Measurements from ENCODE around the gene NRGN. TPM values are rescaled to one million over a fixed set of nuclear protein-coding genes. Genes with fewer than 3 reads are reported as not detected.

The NRGN gene
- polyA plus RNA-seq (ENCODE audit: low read depth in 6 of 6), result 1 to 10 TPM; 1.3 to 8.3 (median 6.0) TPM

DNA sequence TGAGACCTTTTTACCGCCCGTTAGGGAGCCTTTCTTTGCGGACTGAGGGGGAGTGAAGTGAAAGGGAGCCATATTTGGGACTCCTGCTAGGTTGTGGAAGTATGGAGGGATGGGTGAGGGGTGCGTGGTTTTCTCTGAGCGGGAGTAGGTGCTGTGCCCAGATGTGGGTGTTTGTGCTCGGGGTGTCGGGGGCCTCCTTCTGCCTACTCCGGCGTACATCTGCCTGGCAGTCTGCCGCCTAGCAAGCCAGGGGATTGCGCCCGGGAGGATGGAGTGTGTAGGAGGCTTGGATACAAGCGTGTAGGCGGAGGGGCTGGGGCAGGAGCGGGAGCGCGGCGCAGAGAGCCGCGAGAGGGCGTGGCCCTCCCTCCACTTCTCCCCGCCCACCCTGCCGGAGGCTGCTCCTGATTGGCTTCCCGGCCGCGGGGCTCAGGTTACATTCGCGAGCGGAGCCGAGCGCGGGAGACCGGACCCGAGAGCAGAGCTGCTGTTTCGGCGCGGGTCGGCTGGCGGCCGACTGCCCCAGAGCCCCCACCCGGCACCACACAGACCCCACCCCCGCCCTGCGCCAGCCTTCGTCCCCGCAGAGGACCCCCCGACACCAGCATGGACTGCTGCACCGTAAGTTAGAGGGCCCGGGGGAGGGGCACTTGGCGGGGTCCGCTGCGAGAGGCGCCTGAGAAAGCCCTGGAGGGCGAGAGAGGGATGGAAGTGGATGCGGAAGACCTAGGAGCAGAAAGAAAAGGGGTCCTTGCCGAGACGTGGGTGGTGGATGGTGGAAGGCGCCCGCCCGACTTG is at the start of gene NRGN:
Gene NRGN, plus strand, starts transcription at position 464 of the 798 bp plus-strand sequence. Its CDS starts 143 bp downstream, at position 607.
- Mint-ChIP-seq H3K27ac (peak within 1 kb of the TSS in 4 of 6 donors; percentile 79 to 86 (median 82)), H3K4me1 (peaks cover 22 to 32% (median 28%) of the 10 kb centered on the region in 3 donors), H3K4me3 (peak within 1 kb of the TSS; percentile 84 to 95 (median 91)), H3K36me3 (no peaks in the 10 kb centered on the region), H3K27me3 (peaks cover 0 to 16% (median 7%) of the 10 kb centered on the region in 3 donors), H3K9me3 (no peaks in the 10 kb centered on the region)
- ATAC-seq (ENCODE audit: low read depth in 2 of 2) (peak; percentile 87 to 91), DNase-seq (peak; percentile 80)

DNA sequence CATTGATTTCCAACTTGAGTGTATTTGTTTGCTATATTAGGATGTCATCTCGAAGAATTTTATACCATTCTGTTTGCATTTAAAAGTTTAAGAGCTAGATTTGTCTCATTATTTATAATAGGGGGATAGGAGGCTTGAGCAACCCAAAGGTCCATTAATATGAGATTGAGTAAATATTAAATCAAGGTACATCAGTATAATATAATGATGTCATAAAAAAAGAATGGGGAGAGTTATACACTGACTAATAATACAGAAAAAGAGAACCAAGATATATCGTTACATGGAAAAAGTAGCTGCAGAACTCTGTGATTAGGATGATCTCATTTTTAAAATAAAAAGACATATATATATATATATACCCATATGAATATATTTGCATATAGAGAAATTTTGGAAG is 46.6 kb upstream of the NRGN start:
- peaks cover 0 to 4% (median 0%) of the 10 kb centered on the region in 3 donors for H3K27me3 Mint-ChIP-seq
- H3K4me1 Mint-ChIP-seq, result no peaks in the 10 kb centered on the region
- no peak for ATAC-seq (ENCODE audit: low read depth in 2 of 2)
- peaks cover 0 to 2% (median 0%) of the 10 kb centered on the region in 7 donors for H3K9me3 Mint-ChIP-seq
- H3K27ac Mint-ChIP-seq, result no peak overlapping the region
- H3K36me3 Mint-ChIP-seq, result no peaks in the 10 kb centered on the region
- no peak for DNase-seq
- no peak overlapping the region for H3K4me3 Mint-ChIP-seq

DNA sequence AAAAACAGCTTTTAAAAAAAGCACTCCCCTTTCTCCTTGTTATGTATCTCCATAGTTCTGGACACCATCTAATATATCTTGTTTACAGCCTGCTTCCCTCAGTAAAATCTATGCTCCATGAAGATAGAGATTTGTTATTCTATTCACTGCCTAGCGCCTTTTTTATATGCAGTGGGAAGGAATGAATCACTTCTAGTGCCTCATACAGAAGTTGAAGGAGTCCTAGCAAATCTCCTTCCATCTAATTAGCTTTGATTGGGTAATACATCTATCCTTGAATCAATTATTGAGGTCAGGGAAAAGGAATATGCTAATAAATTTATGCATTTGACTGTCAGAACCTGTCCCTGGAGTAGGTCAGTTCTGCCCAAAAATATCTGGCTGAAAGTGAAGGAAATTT is 40.2 kb upstream of the NRGN start:
- ATAC-seq (ENCODE audit: low read depth in 2 of 2), result no peak
- DNase-seq, result no peak
- Mint-ChIP-seq H3K9me3 (peaks cover 8 to 28% (median 14%) of the 10 kb centered on the region in 7 donors), H3K36me3 (peaks cover 8 to 14% of the 10 kb centered on the region in 2 donors), H3K4me3 (no peak overlapping the region), H3K27ac (peak overlapping the region in 1 of 6 donors; percentile 15), H3K4me1 (peaks cover 0 to 12% (median 5%) of the 10 kb centered on the region in 3 donors), H3K27me3 (peaks cover 0 to 22% (median 16%) of the 10 kb centered on the region in 3 donors)

DNA sequence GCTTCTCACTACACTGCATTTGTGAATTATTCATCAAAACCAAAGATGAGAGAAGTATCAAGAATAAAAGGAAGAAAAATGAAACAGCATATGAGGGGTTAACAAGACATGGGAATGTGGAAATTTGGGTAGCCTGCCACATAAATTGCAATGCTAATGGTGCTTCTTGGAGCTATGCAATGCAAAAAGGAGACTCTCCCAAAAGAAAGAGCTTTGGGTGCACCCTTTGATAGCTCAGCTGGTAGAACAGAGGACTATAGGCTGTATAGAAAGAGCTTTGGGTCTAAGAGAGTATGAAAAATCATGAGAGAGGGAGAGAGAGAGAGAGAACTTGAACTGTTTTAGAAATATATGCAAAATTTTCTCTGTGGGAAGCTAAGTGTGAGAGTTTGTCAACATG is 39.7 kb upstream of the NRGN start:
- H3K36me3 Mint-ChIP-seq, result peaks cover 8 to 14% of the 10 kb centered on the region in 2 donors
- no peak for DNase-seq
- peaks cover 8 to 28% (median 14%) of the 10 kb centered on the region in 7 donors for H3K9me3 Mint-ChIP-seq
- peaks cover 0 to 22% (median 16%) of the 10 kb centered on the region in 3 donors for H3K27me3 Mint-ChIP-seq
- no peak overlapping the region for H3K27ac Mint-ChIP-seq
- no peak overlapping the region for H3K4me3 Mint-ChIP-seq
- peaks cover 0 to 12% (median 5%) of the 10 kb centered on the region in 3 donors for H3K4me1 Mint-ChIP-seq
- no peak for ATAC-seq (ENCODE audit: low read depth in 2 of 2)

DNA sequence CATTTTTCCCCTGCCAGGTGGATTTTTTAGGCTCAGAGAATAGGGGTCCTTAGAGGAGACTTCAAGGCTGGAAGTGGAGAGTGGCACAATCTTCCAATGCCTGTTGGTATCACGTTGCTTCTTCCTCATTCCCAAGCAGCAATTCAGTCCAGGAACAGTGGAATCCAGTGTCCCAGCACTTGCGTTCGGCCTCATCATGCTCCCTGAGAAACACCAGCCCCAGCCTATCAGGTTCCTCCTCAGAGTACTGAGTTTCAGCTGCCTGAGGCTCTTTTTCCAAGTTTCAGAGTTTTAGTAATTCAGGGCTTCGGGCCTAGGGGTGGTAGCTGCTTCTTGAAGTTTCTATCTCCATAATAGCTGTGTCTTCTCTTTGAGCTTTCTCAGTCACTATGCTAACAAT is 31.9 kb upstream of the NRGN start:
- Mint-ChIP-seq H3K4me1 (no peaks in the 10 kb centered on the region), H3K27me3 (peaks cover 6 to 21% (median 8%) of the 10 kb centered on the region in 3 donors), H3K27ac (no peak overlapping the region), H3K4me3 (no peak overlapping the region), H3K36me3 (peaks cover 18 to 20% of the 10 kb centered on the region in 2 donors), H3K9me3 (peaks cover 8 to 18% (median 15%) of the 10 kb centered on the region in 7 donors)
- no peak for ATAC-seq (ENCODE audit: low read depth in 2 of 2)
- no peak for DNase-seq

DNA sequence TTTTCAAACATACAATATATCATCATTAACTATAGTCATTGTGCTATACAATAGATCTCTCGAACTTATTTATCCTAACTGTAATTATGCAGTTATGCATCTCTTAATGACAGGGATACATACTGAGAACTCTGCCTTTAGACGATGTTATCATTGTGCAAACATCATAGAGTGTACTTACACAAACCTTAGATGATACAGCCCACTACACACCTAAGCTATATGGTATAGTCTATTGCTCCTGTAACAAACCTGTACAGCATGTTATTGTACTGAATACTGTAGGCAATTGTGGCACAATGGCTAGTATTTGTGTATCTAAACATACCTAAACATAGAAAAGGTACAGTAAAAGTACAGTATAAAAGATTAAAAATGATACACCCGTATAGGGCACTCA is 27.4 kb upstream of the NRGN start:
- H3K36me3 Mint-ChIP-seq, result peaks cover 13 to 24% of the 10 kb centered on the region in 2 donors
- peaks cover under 1 to 7% (median 1%) of the 10 kb centered on the region in 3 donors for H3K4me1 Mint-ChIP-seq
- peaks cover 28 to 45% (median 37%) of the 10 kb centered on the region in 3 donors for H3K27me3 Mint-ChIP-seq
- DNase-seq, result no peak
- no peak overlapping the region for H3K4me3 Mint-ChIP-seq
- peaks cover 4 to 12% (median 7%) of the 10 kb centered on the region in 7 donors for H3K9me3 Mint-ChIP-seq
- ATAC-seq (ENCODE audit: low read depth in 2 of 2), result no peak
- no peak overlapping the region for H3K27ac Mint-ChIP-seq

DNA sequence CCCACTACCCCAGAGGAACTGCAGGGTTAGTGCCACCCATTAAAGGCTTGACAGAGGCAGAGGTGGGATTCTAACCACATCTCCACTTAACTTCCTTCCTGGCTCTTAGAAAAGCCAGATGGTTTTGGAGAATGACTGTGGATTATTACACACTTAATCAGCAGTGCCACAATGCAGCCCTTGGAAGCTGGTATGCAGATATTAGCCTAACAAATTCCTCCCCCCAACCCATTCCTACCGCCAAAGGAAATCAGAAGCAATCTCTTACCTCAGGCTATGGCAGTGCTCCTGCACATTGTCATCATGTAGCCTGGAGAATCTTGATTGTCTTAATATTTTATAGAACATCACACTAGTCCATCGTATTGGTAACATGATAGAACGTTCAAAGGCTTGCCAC is 23.2 kb upstream of the NRGN start:
- peaks cover 5 to 10% of the 10 kb centered on the region in 2 donors for H3K36me3 Mint-ChIP-seq
- H3K4me3 Mint-ChIP-seq, result peak overlapping the region in 3 of 8 donors; percentile 13 to 42 (median 37)
- peaks cover 20 to 28% (median 25%) of the 10 kb centered on the region in 3 donors for H3K4me1 Mint-ChIP-seq
- DNase-seq (no peak), ATAC-seq (ENCODE audit: low read depth in 2 of 2) (no peak)
- no peaks in the 10 kb centered on the region for H3K9me3 Mint-ChIP-seq
- peaks cover 54 to 80% (median 66%) of the 10 kb centered on the region in 3 donors for H3K27me3 Mint-ChIP-seq
- no peak overlapping the region for H3K27ac Mint-ChIP-seq

DNA sequence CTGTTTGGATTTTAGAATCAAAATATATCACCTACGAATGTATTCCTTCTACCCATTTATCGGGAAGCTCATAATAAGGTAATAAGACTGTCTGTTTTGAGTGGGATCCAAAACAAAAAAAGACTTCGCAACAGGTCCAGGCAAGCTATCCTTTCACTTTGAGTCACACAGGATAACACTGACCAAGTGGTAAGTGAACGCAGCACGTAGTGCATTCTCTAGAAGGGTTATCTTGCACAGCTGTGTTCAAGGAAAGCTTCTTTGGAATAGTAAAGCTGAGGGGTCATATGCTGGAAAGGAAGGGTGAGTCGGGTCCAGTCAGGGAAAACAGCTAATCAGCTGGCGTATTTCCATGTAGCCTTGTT is 22.3 kb upstream of the NRGN start:
- H3K4me1 Mint-ChIP-seq, result peaks cover 27 to 36% (median 33%) of the 10 kb centered on the region in 3 donors
- no peak for ATAC-seq (ENCODE audit: low read depth in 2 of 2)
- peak overlapping the region; percentile 66 to 90 (median 86) for H3K4me3 Mint-ChIP-seq
- H3K36me3 Mint-ChIP-seq, result peaks cover 5 to 10% of the 10 kb centered on the region in 2 donors
- peaks cover 63 to 88% (median 71%) of the 10 kb centered on the region in 3 donors for H3K27me3 Mint-ChIP-seq
- H3K9me3 Mint-ChIP-seq, result no peaks in the 10 kb centered on the region
- no peak overlapping the region for H3K27ac Mint-ChIP-seq
- no peak for DNase-seq

DNA sequence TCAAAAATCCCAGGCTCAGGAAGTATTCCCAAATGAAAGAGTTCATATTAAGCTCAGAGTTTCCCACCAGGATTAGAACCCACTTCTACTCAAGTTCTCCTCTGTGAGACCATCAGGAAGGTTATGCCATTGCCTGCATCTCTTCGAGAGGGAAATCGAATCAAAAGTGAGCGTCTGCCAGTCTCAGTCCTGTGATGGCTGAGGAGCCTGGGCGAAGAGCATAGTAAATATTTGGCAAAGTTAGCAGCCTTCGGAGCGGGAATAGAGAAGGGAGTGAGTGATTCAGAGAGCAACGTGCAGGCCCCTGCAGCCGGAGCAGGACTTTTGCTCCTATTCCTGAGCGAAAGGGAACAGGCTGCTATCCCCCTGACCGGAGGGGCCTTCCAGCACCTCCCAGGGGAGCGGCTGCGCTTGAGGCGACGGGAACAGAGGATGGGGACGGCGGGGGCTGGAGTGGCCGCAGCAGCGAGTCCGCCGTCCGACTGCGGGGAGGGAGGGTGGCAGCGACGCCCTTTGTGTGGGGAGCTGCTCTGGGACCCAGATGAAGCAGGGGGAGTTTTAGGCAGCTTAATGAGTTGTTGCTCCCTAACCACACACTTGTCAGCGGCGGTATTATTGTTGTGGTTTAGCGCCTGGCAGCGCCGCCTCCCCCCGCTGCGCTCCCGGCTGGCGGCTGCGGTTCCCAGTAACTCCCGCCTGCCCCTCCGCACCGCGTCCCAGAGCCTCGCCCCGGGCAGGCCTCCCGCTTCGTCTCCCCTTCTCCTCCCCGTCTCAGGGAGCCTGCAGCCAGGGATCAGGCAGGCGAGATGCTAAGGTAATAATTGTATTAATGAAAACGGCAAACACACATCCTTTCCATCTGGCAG is 21.7 kb upstream of the NRGN start:
- DNase-seq, result no peak

DNA sequence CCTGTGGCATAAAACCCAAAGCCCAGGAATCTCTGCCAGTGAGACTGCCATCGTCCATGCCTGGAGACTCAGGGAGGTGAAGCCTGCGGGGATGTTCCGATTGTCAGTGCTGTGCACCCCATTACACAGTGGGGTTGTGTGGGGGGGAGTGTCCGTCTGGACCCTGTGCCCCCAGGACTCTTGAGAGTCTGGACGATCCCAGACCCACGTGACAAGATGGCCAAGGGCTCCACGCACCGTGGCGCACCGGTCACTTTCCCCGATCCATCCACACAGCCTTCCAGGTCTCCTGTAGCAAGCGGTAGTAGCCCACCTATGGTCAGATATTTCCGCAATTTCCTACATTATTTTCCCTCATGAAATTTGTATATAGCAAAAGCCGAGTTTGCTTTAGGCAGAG is 20.9 kb upstream of the NRGN start:
- H3K4me1 Mint-ChIP-seq, result peaks cover 39 to 50% (median 47%) of the 10 kb centered on the region in 3 donors
- peak overlapping the region in 5 of 8 donors; percentile 17 to 78 (median 45) for H3K4me3 Mint-ChIP-seq
- H3K9me3 Mint-ChIP-seq, result no peaks in the 10 kb centered on the region
- ATAC-seq (ENCODE audit: low read depth in 2 of 2) (no peak), DNase-seq (no peak)
- H3K27ac Mint-ChIP-seq, result no peak overlapping the region
- peaks cover 5 to 10% of the 10 kb centered on the region in 2 donors for H3K36me3 Mint-ChIP-seq
- H3K27me3 Mint-ChIP-seq, result peaks cover 71 to 89% (median 73%) of the 10 kb centered on the region in 3 donors

More for the DNA sequence above, 21.7 kb upstream of the NRGN start:
- H3K9me3 Mint-ChIP-seq, result no peaks in the 10 kb centered on the region
- H3K27ac Mint-ChIP-seq, result peak overlapping the region in 1 of 6 donors; percentile 57
- H3K4me1 Mint-ChIP-seq, result peaks cover 34 to 42% (median 40%) of the 10 kb centered on the region in 3 donors
- H3K36me3 Mint-ChIP-seq, result peaks cover 5 to 10% of the 10 kb centered on the region in 2 donors
- peaks cover 69 to 95% (median 76%) of the 10 kb centered on the region in 3 donors for H3K27me3 Mint-ChIP-seq
- peak; percentile 65 to 76 for ATAC-seq (ENCODE audit: low read depth in 2 of 2)
- H3K4me3 Mint-ChIP-seq, result peak overlapping the region; percentile 66 to 90 (median 86)

DNA sequence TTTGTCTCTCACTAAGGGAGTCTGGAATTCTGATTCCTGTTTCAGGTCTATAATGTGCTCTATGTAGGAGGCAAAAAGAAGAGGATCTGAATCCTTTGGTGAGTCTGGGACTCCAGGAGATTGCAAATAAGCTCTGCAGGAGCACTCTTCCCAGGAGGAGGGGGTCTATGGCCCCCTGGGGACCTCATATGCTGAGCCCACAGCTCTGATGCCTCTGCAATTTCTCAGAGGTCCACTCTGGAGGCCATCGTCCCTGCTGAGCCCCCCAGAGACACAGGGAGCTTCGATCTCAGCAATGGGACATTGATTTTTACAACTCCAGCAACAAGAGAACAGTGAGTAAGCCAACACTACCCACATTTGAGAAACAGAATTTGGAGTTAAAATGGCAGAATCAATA is 20.2 kb upstream of the NRGN start:
- peak overlapping the region in 1 of 8 donors; percentile 17 for H3K4me3 Mint-ChIP-seq

DNA sequence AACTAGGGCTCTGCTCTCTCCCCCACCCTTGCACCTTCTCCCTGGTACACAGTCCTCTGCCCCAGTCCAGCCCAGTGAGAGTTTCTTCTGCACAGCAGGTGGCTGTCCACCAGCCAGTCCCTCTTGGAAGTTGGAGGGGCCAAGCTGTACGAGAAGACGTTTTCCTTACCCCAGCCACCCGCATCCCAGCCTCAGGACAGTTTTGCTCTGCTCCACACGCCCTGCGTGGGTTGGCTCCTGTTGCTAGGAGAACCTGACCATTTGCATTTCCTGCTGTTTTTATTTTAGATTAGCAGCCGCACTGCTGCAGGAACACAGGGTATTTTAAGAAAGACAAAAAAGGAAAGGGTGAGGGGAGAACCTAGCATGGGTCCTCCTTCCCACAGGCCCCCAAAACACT is 17.6 kb upstream of the NRGN start:
- Mint-ChIP-seq H3K4me1 (peaks cover 65 to 75% (median 70%) of the 10 kb centered on the region in 3 donors), H3K4me3 (peak overlapping the region in 4 of 8 donors; percentile 17 to 55 (median 22)), H3K27ac (peak overlapping the region in 2 of 6 donors; percentile 12 to 33), H3K9me3 (no peaks in the 10 kb centered on the region), H3K27me3 (peaks cover 48 to 58% (median 51%) of the 10 kb centered on the region in 3 donors), H3K36me3 (no peaks in the 10 kb centered on the region)
- DNase-seq (no peak), ATAC-seq (ENCODE audit: low read depth in 2 of 2) (no peak)

More for the DNA sequence above, 20.2 kb upstream of the NRGN start:
- DNase-seq (no peak), ATAC-seq (ENCODE audit: low read depth in 2 of 2) (no peak)
- H3K9me3 Mint-ChIP-seq, result no peaks in the 10 kb centered on the region
- H3K4me1 Mint-ChIP-seq, result peaks cover 47 to 58% (median 55%) of the 10 kb centered on the region in 3 donors
- peaks cover 5 to 10% of the 10 kb centered on the region in 2 donors for H3K36me3 Mint-ChIP-seq
- H3K27ac Mint-ChIP-seq, result no peak overlapping the region
- H3K27me3 Mint-ChIP-seq, result peaks cover 66 to 82% (median 71%) of the 10 kb centered on the region in 3 donors

Data from naive B cell (primary cell).